Ovary (tissue), 3 donors: ENCODE measurements around the gene SDK1.
"Not testable (repeated sequence)": the region's sequence is repeated elsewhere in the genome, so short reads cannot be mapped to it uniquely, and the experiment has no call there.

Source experiments
- EP300 ChIP-seq: sonication (generic); formaldehyde crosslinking; IDR thresholded peaks from one replicate; pipeline ENCODE4 v1.6.1; 2017; ENCODE audit warnings: antibody characterized with exemption
- POLR2A ChIP-seq: fragments of 450-650 bp; IDR thresholded peaks from one replicate; pipeline ENCODE4 v1.6.1; 2017; ENCODE audit warnings: antibody characterized with exemption, mild to moderate bottlenecking, moderate library complexity
- TF ChIP-seq, protein P1 (sequence below), 3 donors: fragments of 450-650 bp in 2 of 3; fragments of 200-600 bp in 1 of 3; IDR thresholded peaks; one replicate each; pipeline versions ENCODE4 v1.5.1 to v1.8.0; 2016 to 2022; ENCODE audit warnings: antibody characterized with exemption in 3 of 3, mild to moderate bottlenecking in 1 of 3
- donor health status: DM: no; HTN: no; CAD: no.

DNA sequence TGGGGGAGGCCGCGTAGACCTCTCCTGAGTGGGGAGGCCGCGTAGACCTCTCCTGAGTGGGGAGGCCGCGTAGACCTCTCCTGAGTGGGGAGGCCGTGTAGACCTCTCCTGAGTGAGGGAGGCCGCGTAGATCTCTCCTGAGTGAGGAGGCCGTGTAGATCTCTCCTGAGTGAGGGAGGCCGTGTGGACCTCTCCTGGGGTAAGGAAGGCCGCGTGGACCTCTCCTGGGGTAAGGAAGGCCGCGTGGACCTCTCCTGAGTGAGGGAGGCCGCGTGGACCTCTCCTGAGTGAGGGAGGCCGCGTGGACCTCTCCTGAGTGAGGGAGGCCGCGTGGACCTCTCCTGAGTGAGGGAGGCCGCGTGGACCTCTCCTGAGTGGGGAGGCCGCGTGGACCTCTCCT, 963.2 kb downstream of the SDK1 start:
- TF ChIP-seq, protein P1, sequence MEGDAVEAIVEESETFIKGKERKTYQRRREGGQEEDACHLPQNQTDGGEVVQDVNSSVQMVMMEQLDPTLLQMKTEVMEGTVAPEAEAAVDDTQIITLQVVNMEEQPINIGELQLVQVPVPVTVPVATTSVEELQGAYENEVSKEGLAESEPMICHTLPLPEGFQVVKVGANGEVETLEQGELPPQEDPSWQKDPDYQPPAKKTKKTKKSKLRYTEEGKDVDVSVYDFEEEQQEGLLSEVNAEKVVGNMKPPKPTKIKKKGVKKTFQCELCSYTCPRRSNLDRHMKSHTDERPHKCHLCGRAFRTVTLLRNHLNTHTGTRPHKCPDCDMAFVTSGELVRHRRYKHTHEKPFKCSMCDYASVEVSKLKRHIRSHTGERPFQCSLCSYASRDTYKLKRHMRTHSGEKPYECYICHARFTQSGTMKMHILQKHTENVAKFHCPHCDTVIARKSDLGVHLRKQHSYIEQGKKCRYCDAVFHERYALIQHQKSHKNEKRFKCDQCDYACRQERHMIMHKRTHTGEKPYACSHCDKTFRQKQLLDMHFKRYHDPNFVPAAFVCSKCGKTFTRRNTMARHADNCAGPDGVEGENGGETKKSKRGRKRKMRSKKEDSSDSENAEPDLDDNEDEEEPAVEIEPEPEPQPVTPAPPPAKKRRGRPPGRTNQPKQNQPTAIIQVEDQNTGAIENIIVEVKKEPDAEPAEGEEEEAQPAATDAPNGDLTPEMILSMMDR (IDR thresholded peaks at IDR 0.05), result not testable (repeated sequence)
- not testable (repeated sequence) for TF ChIP-seq POLR2A, EP300
